H1 (cell line): Measurements from ENCODE around the gene SYT6. TPM values are rescaled to one million over a fixed set of nuclear protein-coding genes. Genes with fewer than 3 reads are reported as not detected.

Experiments used
- CTCF ChIA-PET: fragments of 300-600 bp; sonication (Branson Sonifier 250); formaldehyde crosslinking; loops from one replicate; lab custom pipeline; 2021; ENCODE audit not compliant: partially characterized antibody; lab: Charles Lee
- POLR2A ChIA-PET: fragments of 300-600 bp; sonication (Branson Sonifier 250); formaldehyde crosslinking; loops from one replicate; lab custom pipeline; 2021; ENCODE audit warnings: inconsistent platforms; ENCODE audit not compliant: partially characterized antibody; lab: Charles Lee
- DNase-seq, 2 experiments: peaks; one replicate each; pipeline versions ENCODE4 v3.0.0 to v3.0.0-alpha.2; 2010 to 2022; ENCODE audit warnings: low spot score in 2 of 2, low read depth in 1 of 2, mixed read lengths in 1 of 2
- FAIRE-seq: peaks from 2 replicates; lab custom pipeline; 2011; peaks lifted over from hg19 to GRCh38; lab: Jason Lieb, UNC
- H2AFZ ChIP-seq: 2 replicates; pipeline ENCODE4 v1.8.1; 2012; ENCODE audit warnings: low read length, inconsistent platforms
- H2AK5ac ChIP-seq: 2 replicates; pipeline ENCODE4 v1.6.1; 2013; ENCODE audit warnings: low read depth, low read length
- H2BK120ac ChIP-seq: replicated peaks from 2 replicates; pipeline ENCODE3; 2013; ENCODE audit warnings: low read depth, low read length, inconsistent platforms
- H2BK12ac ChIP-seq: 2 replicates; pipeline ENCODE4 v1.6.1; 2013; ENCODE audit warnings: low read depth, low read length
- H2BK15ac ChIP-seq: 2 replicates; pipeline ENCODE4 v1.6.1; 2013; ENCODE audit warnings: low read length
- H2BK20ac ChIP-seq: 2 replicates; pipeline ENCODE4 v1.6.1; 2013; ENCODE audit warnings: low read length
- H2BK5ac ChIP-seq: 2 replicates; pipeline ENCODE4 v1.6.1; 2013; ENCODE audit warnings: low read depth, low read length
- H3K14ac ChIP-seq: 2 replicates; pipeline ENCODE4 v1.6.1; 2013; ENCODE audit warnings: inconsistent platforms; ENCODE audit not compliant: insufficient read length
- H3K18ac ChIP-seq: 2 replicates; pipeline ENCODE4 v1.6.1; 2013; ENCODE audit warnings: low read length; ENCODE audit errors: extremely low read depth
- H3K23ac ChIP-seq: 2 replicates; pipeline ENCODE4 v1.6.1; 2013; ENCODE audit warnings: inconsistent platforms; ENCODE audit not compliant: insufficient read length
- H3K23me2 ChIP-seq: 2 replicates; pipeline ENCODE4 v1.6.1; 2013; ENCODE audit warnings: low read depth, low read length
- H3K27ac ChIP-seq: 2 replicates; pipeline ENCODE4 v1.6.1; 2011; ENCODE audit warnings: low read depth, low read length, inconsistent platforms
- H3K27me3 ChIP-seq, 4 experiments: replicated peaks in 1 of 4; 1 replicate in 1 of 4; 2 replicates in 3 of 4; pipeline versions ENCODE4 v1.6.1 to v1.8.1; 2011 to 2013; ENCODE audit warnings: low read length in 3 of 4, mild to moderate bottlenecking in 3 of 4, inconsistent platforms in 2 of 4, mixed read lengths in 2 of 4, moderate library complexity in 1 of 4; ENCODE audit not compliant: control insufficient read depth in 3 of 4, insufficient read depth in 3 of 4; ENCODE audit errors: extremely low read depth in 1 of 4
- H3K36me3 ChIP-seq, 4 experiments: 2 replicates each; pipeline versions ENCODE4 v1.6.1 to v1.8.1; 2011 to 2013; ENCODE audit warnings: mild to moderate bottlenecking in 4 of 4, low read length in 3 of 4, moderate library complexity in 2 of 4, control low read depth in 1 of 4, inconsistent platforms in 1 of 4; ENCODE audit not compliant: insufficient read depth in 4 of 4, control insufficient read depth in 2 of 4
- H3K4ac ChIP-seq: replicated peaks from 2 replicates; pipeline ENCODE3; 2013; ENCODE audit warnings: low read length, low read depth, mixed read lengths, inconsistent platforms; ENCODE audit not compliant: insufficient read length
- H3K4me1 ChIP-seq, 4 experiments: replicated peaks in 1 of 4; 1 replicate in 1 of 4; 2 replicates in 3 of 4; pipeline versions ENCODE4 v1.6.1 to v1.8.1; 2011 to 2013; ENCODE audit warnings: low read length in 3 of 4, inconsistent platforms in 2 of 4, mixed read lengths in 1 of 4; ENCODE audit not compliant: insufficient read depth in 4 of 4, control insufficient read depth in 3 of 4
- H3K4me2 ChIP-seq, 2 experiments: 2 replicates each; pipeline versions ENCODE4 v1.6.1 to v1.8.1; 2011 to 2013; ENCODE audit warnings: low read depth in 2 of 2, low read length in 2 of 2, control low read depth in 1 of 2, inconsistent platforms in 1 of 2, mild to moderate bottlenecking in 1 of 2; ENCODE audit not compliant: insufficient read depth in 1 of 2
- H3K4me3 ChIP-seq, 4 experiments: fragments of 200-600, 300-600 bp in 1 of 4; sonication (generic), shearing (Covaris generic), sonication (Bioruptor Twin) in 1 of 4; 2 replicates each; pipeline versions ENCODE4 v1.5.1 to v1.8.1; 2011 to 2016; ENCODE audit warnings: low read length in 4 of 4, low read depth in 3 of 4, control low read depth in 2 of 4, inconsistent platforms in 2 of 4, mild to moderate bottlenecking in 2 of 4, mixed read lengths in 1 of 4, moderate library complexity in 1 of 4; ENCODE audit not compliant: insufficient read depth in 2 of 4; ENCODE audit errors: extremely low read depth in 1 of 4
- H3K56ac ChIP-seq: replicated peaks from 2 replicates; pipeline ENCODE3; 2013; ENCODE audit warnings: low read depth, mild to moderate bottlenecking, mixed read lengths, low read length, inconsistent platforms; ENCODE audit not compliant: insufficient read length
- H3K79me1 ChIP-seq: 2 replicates; pipeline ENCODE4 v1.6.1; 2013; ENCODE audit warnings: low read depth, low read length, control low read depth
- H3K79me2 ChIP-seq, 2 experiments: 2 replicates each; pipeline versions ENCODE4 v1.6.1 to v1.8.1; 2012 to 2013; ENCODE audit warnings: low read length in 2 of 2, mild to moderate bottlenecking in 2 of 2, inconsistent platforms in 1 of 2; ENCODE audit not compliant: insufficient read depth in 2 of 2, control insufficient read depth in 1 of 2
- H3K9ac ChIP-seq, 4 experiments: replicated peaks in 1 of 4; 1 replicate in 1 of 4; 2 replicates in 3 of 4; pipeline versions ENCODE4 v1.6.1 to v1.8.1; 2011 to 2013; ENCODE audit warnings: low read depth in 3 of 4, low read length in 3 of 4, control low read depth in 2 of 4, mild to moderate bottlenecking in 2 of 4, moderate library complexity in 2 of 4, inconsistent platforms in 1 of 4; ENCODE audit errors: extremely low read depth in 1 of 4
- H3K9me3 ChIP-seq, 2 experiments: 2 replicates each; pipeline versions ENCODE4 v1.6.1 to v1.8.1; 2012 to 2013; ENCODE audit warnings: mild to moderate bottlenecking in 2 of 2, moderate library complexity in 2 of 2, control low read depth in 1 of 2, inconsistent platforms in 1 of 2, low read depth in 1 of 2, low read length in 1 of 2, mixed read lengths in 1 of 2; ENCODE audit not compliant: insufficient read depth in 2 of 2
- H4K20me1 ChIP-seq, 2 experiments: replicated peaks in 1 of 2; 2 replicates each; pipeline versions ENCODE3 to v1.8.1; 2011 to 2013; ENCODE audit warnings: inconsistent platforms in 2 of 2, low read length in 2 of 2, mild to moderate bottlenecking in 1 of 2; ENCODE audit not compliant: insufficient read depth in 2 of 2, control insufficient read depth in 1 of 2
- H4K5ac ChIP-seq: 2 replicates; pipeline ENCODE4 v1.6.1; 2013; ENCODE audit warnings: low read length, low read depth, mixed read lengths, inconsistent platforms; ENCODE audit not compliant: insufficient read length
- H4K8ac ChIP-seq: 2 replicates; pipeline ENCODE4 v1.8.0; 2013; ENCODE audit warnings: mild to moderate bottlenecking, moderate library complexity, low read length, inconsistent platforms; ENCODE audit not compliant: insufficient read depth; ENCODE audit errors: extremely low read depth
- H4K91ac ChIP-seq: replicated peaks from 2 replicates; pipeline ENCODE3; 2013; ENCODE audit warnings: low read length, mixed read lengths, inconsistent platforms; ENCODE audit not compliant: insufficient read length
- ASH2L ChIP-seq: fragments of 200-600, 300-600 bp; sonication (generic); IDR thresholded peaks from one replicate; pipeline ENCODE4 v1.7.1; 2017; ENCODE audit warnings: low read length
- CHD2 ChIP-seq: IDR thresholded peaks from 2 replicates; pipeline ENCODE4 v1.6.1; 2012; ENCODE audit warnings: low read length, improper control_type of control experiment
- EGR1 ChIP-seq: IDR thresholded peaks from 2 replicates; pipeline ENCODE4 v1.6.1; 2011; ENCODE audit warnings: low read depth, low read length, borderline replicate concordance
- EP300 ChIP-seq, 2 experiments: IDR thresholded peaks; 1 replicate in 1 of 2; 2 replicates in 1 of 2; pipeline ENCODE4 v1.6.1; 2011 to 2012; ENCODE audit warnings: low read depth in 2 of 2, low read length in 2 of 2, mild to moderate bottlenecking in 2 of 2, borderline replicate concordance in 1 of 2, inconsistent platforms in 1 of 2, moderate library complexity in 1 of 2
- FOSL1 ChIP-seq: IDR thresholded peaks from 2 replicates; pipeline ENCODE4 v1.6.1; 2011; ENCODE audit warnings: mild to moderate bottlenecking, low read depth, low read length, moderate library complexity; ENCODE audit not compliant: insufficient read depth
- KDM1A ChIP-seq: fragments of 200-600, 300-600 bp; sonication (generic); IDR thresholded peaks from 2 replicates; pipeline ENCODE4 v1.7.1; 2016; ENCODE audit warnings: mild to moderate bottlenecking, low read length, borderline replicate concordance
- KDM4A ChIP-seq: IDR thresholded peaks from one replicate; pipeline ENCODE4 v1.7.1; 2012; ENCODE audit warnings: low read depth, mild to moderate bottlenecking, moderate library complexity, low read length, inconsistent platforms; ENCODE audit not compliant: severe bottlenecking
- NANOG ChIP-seq: IDR thresholded peaks from 2 replicates; pipeline ENCODE4 v1.6.1; 2011; ENCODE audit warnings: low read length, low read depth, mild to moderate bottlenecking, inconsistent platforms; ENCODE audit not compliant: insufficient read depth, poor library complexity, severe bottlenecking
- PHF8 ChIP-seq: fragments of 200-600 bp; sonication (generic); conservative IDR thresholded peaks from 2 replicates; pipeline ENCODE4 v1.7.1; 2012; ENCODE audit warnings: low read depth, mild to moderate bottlenecking, inconsistent platforms, low read length, moderate library complexity
- RAD21 ChIP-seq, 2 experiments: IDR thresholded peaks in 1 of 2; conservative IDR thresholded peaks in 1 of 2; 2 replicates each; pipeline ENCODE4 v1.6.1; 2011; ENCODE audit warnings: low read depth in 2 of 2, low read length in 2 of 2, improper control_type of control experiment in 1 of 2, inconsistent platforms in 1 of 2, mild to moderate bottlenecking in 1 of 2, moderate library complexity in 1 of 2
- TAF7 ChIP-seq: optimal IDR thresholded peaks from 2 replicates; pipeline ENCODE3; 2011; ENCODE audit warnings: low read depth, mild to moderate bottlenecking, inconsistent platforms, low read length, moderate library complexity, borderline replicate concordance
- WGBS, 2 experiments: shearing (Covaris generic) in 1 of 2; methylation state at CpG; one replicate each; pipeline versions ENCODE4 v1.1.6 to v1.1.7; 2013 to 2015; ENCODE audit warnings: low lambda C conversion rate in 2 of 2, mixed read lengths in 2 of 2, inconsistent platforms in 1 of 2, low coverage in 1 of 2, missing lambda C conversion rate in 1 of 2; ENCODE audit not compliant: insufficient replicate concordance in 2 of 2, insufficient coverage in 1 of 2, insufficient read length in 1 of 2; ENCODE audit errors: extremely low coverage in 1 of 2, missing lambda C conversion rate in 1 of 2; 5-methylcytosine and 5-hydroxymethylcytosine counted together
- polyA plus RNA-seq, 7 experiments: library from polyadenylated mRNA; depleted of rRNA in 3 of 7; stranded (reverse) in 5 of 7; unstranded in 2 of 7; fragments of >200 nt in 5 of 7; fragments of 200-250 nt in 2 of 7; gene quantifications; 1 replicate in 5 of 7; 2 replicates in 1 of 7; 4 replicates in 1 of 7; pipeline versions ENCODE4 v1.2.1 to v1.2.3, GENCODE V29; 2011 to 2013; ENCODE audit warnings: missing spikeins in 2 of 7, mixed read lengths in 2 of 7
- total RNA-seq: library from RNA; stranded (reverse); fragmentation: NEBNext Ultra II Directional; extraction: Animal tissue kit (Norgen Biotek cat#: 25700); gene quantifications from 2 replicates; pipeline ENCODE4 v1.2.1, GENCODE V29; 2021

Gene SYT6
- total and polyA plus RNA-seq, 2 of the 8 experiments (the other 6 are each of a cell fraction or from before 2014, with no cell fraction given) = 33.7 to 83.5 TPM

DNA sequence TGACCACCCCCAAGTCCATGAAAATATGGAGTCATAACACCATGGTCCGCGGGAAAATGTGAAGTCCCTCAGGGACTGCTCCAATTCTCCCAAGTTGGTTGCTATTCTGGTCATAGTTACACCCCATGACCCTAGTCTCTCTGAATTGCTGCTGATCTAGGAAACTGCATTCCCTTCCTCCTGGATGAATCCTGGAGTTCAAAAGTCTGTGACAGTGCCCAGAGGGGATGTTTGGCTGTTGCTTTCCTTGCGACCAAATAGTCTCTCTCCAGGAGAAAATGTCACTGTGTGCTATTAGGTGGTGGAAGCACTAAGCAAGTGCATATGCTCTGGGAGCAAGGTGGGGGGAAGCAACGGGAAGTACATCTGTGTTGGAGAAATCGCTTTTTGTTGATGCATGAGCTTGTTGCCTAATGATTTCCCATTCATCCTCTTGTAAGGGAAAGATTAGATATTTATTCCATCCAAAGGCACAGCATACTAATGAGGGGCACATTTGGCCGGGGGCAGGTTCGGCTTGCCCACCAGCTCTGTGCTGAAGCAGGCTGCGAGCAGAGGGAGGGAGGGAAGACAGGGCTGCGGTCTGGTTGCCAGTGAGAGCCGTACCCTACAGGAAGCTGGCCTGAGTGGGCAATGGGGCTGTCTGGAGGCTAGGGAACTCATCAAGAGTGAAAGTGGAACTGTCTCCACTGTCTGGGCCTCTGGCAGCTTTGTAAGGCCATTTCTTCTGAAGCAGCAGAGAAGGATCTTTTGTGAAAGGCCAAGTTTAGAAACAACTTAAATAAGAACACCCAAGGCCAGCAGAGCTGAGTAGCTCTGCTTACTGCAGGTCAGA lies 27.2 kb downstream of the SYT6 start:
- POLR2A ChIA-PET = interaction anchor here (0.9 to 1.7 kb wide), 4 partner anchors 8 to 88 kb away, joined by 5 to 7 read pairs (median 5); no protein-coding TSS in a partner anchor
- no peak overlapping the region for H3K9ac ChIP-seq
- H4K5ac ChIP-seq = no peak overlapping the region
- H3K23ac ChIP-seq = no peak overlapping the region
- no peaks in the 10 kb centered on the region; the same call in 1 of the 2 replicates for H3K23me2 ChIP-seq
- H2BK12ac ChIP-seq = no peak overlapping the region
- H3K4ac ChIP-seq = no peak overlapping the region
- H3K18ac ChIP-seq = no peak overlapping the region
- CTCF ChIA-PET = interaction anchor here (0.6 to 1.8 kb wide), 7 partner anchors 9 to 254 kb away, joined by 3 to 6 read pairs (median 3); no protein-coding TSS in a partner anchor
- DNase-seq (no peak), FAIRE-seq (no peak)
- H2BK120ac ChIP-seq = no peak overlapping the region
- H3K36me3 ChIP-seq = peaks cover 10 to 86% (median 49%) of the 10 kb centered on the region in 4 experiments
- H3K4me2 ChIP-seq = no peak overlapping the region
- no peak overlapping the region for H2AFZ ChIP-seq
- H3K4me1 ChIP-seq = peaks cover 0 to 7% (median 1%) of the 10 kb centered on the region in 4 experiments; a peak in 4 of 7 replicates
- no peak overlapping the region for H3K14ac ChIP-seq
- no peak overlapping the region for H4K8ac ChIP-seq
- no peak overlapping the region for H3K27ac ChIP-seq
- H3K79me2 ChIP-seq = no peaks in the 10 kb centered on the region
- H2BK5ac ChIP-seq = no peak overlapping the region
- no peak overlapping the region for H2BK15ac ChIP-seq
- peaks cover 6% of the 10 kb centered on the region for H3K79me1 ChIP-seq
- H4K91ac ChIP-seq = no peak overlapping the region
- no peaks in the 10 kb centered on the region for H3K27me3 ChIP-seq
- 87% methylated on average over 10 of the region's 10 CpGs; no CpG with 5 or more reads in 1 of the 2 experiments for WGBS, 2 experiments
- H3K56ac ChIP-seq = no peak overlapping the region
- H2AK5ac ChIP-seq = no peak overlapping the region
- H4K20me1 ChIP-seq = peaks cover 0 to 2% of the 10 kb centered on the region in 2 experiments
- H3K4me3 ChIP-seq = no peak overlapping the region
- no peaks in the 10 kb centered on the region for H3K9me3 ChIP-seq
- H2BK20ac ChIP-seq = no peak overlapping the region
- no peak for TF ChIP-seq KDM4A
- TF ChIP-seq PHF8 = no peak
- TF ChIP-seq NANOG = no peak
- no peak for TF ChIP-seq EGR1
- no peak for TF ChIP-seq ASH2L
- no peak for TF ChIP-seq FOSL1
- TF ChIP-seq TAF7 = no peak
- no peak for TF ChIP-seq KDM1A
- TF ChIP-seq RAD21 (IDR thresholded peaks at IDR 0.05 in 1 of 2, conservative IDR thresholded peaks at IDR 0.05 in 1 of 2; ENCODE audit: low read depth in 2 of 2, low read length in 2 of 2) = no peak
- no peak for TF ChIP-seq EP300 (IDR thresholded peaks at IDR 0.05; ENCODE audit: borderline replicate concordance in 1 of 2, low read depth in 2 of 2, low read length in 2 of 2)
- no peak for TF ChIP-seq CHD2
